ENCODE data around the gene HHIPL1. TPM values are rescaled to one million over a fixed set of nuclear protein-coding genes. Genes with fewer than 3 reads are reported as not detected.

The HHIPL1 gene
- total RNA-seq, 1 experiment from 2014 or later, result 2.6 TPM

- Mint-ChIP-seq H3K27ac (no peak overlapping the region; a peak in 1 of 7 replicates), H3K4me1 (no peaks in the 10 kb centered on the region), H3K27me3 (ENCODE audit: low read depth) (peaks cover 5% of the 10 kb centered on the region; the same call in 1 of the 2 replicates), H3K36me3 (ENCODE audit: insufficient read depth in 1 of 3, low read depth in 3 of 3) (peaks cover 9 to 16% (median 11%) of the 10 kb centered on the region in 3 experiments), H3K9me3 (peaks cover 14 to 17% of the 10 kb centered on the region in 2 experiments), H3K4me3 (no peak overlapping the region)
- Histone ChIP-seq H4K91ac (ENCODE audit: insufficient read length, low read depth, low read length) (no peak overlapping the region), H3K79me1 (ENCODE audit: insufficient read depth, low read depth, low read length, poor library complexity, severe bottlenecking) (no peaks in the 10 kb centered on the region), H3K4me1 (ENCODE audit: insufficient read depth, low read length) (no peaks in the 10 kb centered on the region), H2AK5ac (ENCODE audit: insufficient read length, low read length) (no peak overlapping the region), H2BK120ac (ENCODE audit: low read depth, low read length, poor library complexity, severe bottlenecking) (no peak overlapping the region), H3K56ac (ENCODE audit: insufficient read length, low read depth, low read length) (no peak overlapping the region), H3K18ac (ENCODE audit: insufficient read length, low read depth, low read length) (no peak overlapping the region), H2AFZ (ENCODE audit: low read length) (no peak overlapping the region), H3K27me3 (ENCODE audit: insufficient read depth, low read length) (no peaks in the 10 kb centered on the region), H3K27ac (ENCODE audit: insufficient read length, low read depth, low read length) (no peak overlapping the region), H4K8ac (replicated peaks; ENCODE audit: insufficient read length, low read depth, low read length) (no peak overlapping the region), H2BK15ac (ENCODE audit: low read depth, low read length) (no peak overlapping the region), H3K79me2 (ENCODE audit: insufficient read depth, low read length) (no peaks in the 10 kb centered on the region), H3K23ac (ENCODE audit: insufficient read length, low read depth, low read length) (no peak overlapping the region), H2BK20ac (ENCODE audit: low read depth, low read length, poor library complexity, severe bottlenecking) (no peak overlapping the region), H3K9me3 (ENCODE audit: control insufficient read depth, low read depth, low read length) (peaks cover 9% of the 10 kb centered on the region), H4K20me1 (ENCODE audit: control insufficient read depth, insufficient read depth, insufficient read length) (no peaks in the 10 kb centered on the region), H3K14ac (ENCODE audit: insufficient read depth, low read length) (no peak overlapping the region), H3K23me2 (ENCODE audit: insufficient read length, low read depth, low read length, poor library complexity, severe bottlenecking) (no peaks in the 10 kb centered on the region), H2BK12ac (ENCODE audit: insufficient read length, low read depth, low read length) (no peak overlapping the region), H2BK5ac (ENCODE audit: insufficient read length, low read length) (no peak overlapping the region), H3K9ac (ENCODE audit: extremely low read depth, insufficient read length, low read length) (no peak overlapping the region), H3K4ac (ENCODE audit: low read depth, low read length) (no peak overlapping the region), H4K5ac (ENCODE audit: insufficient read length, low read depth, low read length) (no peak overlapping the region), H3T11ph (ENCODE audit: low read length) (no peak overlapping the region), H3K4me2 (ENCODE audit: insufficient read depth, insufficient read length, low read length) (no peak overlapping the region)
- DNase-seq, result no peak
- no CpG with 5 or more reads among the region's 5 CpGs for WGBS (ENCODE audit: extremely low coverage, insufficient read length, low lambda C conversion rate)
- no peak for TF ChIP-seq CTCF (conservative IDR thresholded peaks at IDR 0.05)
Observed at GRCh38 chr14:99698642-99699041, 53.7 kb downstream of the HHIPL1 start.

Measured in H9 (cell line).